ENCODE data around the gene MTURN. TPM values are rescaled to one million over a fixed set of nuclear protein-coding genes. Genes with fewer than 3 reads are reported as not detected.

Gene MTURN
- total and polyA plus RNA-seq, 9 of the 15 experiments (the other 6 are each of a cell fraction or from before 2014, with no cell fraction given), result 0.94 to 14.8 (median 6.4) TPM

DNA sequence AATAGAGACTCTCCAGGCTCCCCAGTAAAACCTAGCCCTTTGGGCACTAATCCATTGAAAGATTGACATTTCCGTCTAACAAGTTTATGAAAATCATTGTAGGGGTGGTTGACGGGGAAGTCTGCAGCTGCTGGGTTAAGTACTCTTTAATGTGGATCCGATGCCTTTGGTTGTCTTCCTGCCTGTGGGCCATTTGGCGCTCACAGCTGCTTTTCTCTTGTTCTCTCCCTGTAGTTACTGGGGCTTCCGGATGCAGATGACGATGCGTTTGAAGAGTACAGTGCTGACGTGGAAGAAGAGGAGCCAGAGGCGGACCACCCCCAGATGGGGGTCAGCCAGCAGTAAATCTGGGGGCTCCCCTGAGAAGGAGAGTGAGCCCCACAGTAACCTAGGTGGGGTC is 22.4 kb downstream of the MTURN start:
- intact Hi-C loops (cut with micrococcal nuclease) (no loop called here), in situ Hi-C loops (cut with MboI) (no loop called here)
- no peak overlapping the region for H3K4me3 ChIP-seq
- DNase-seq (ENCODE audit: extremely low read depth in 1 of 4, low spot score in 3 of 4) (no peak), ATAC-seq (no peak), FAIRE-seq (no peak)
- H3K4me1 ChIP-seq (replicated peaks in 1 of 2; ENCODE audit: control insufficient read depth in 2 of 2, insufficient read depth in 2 of 2, low read length in 2 of 2), result peaks cover 17 to 39% of the 10 kb centered on the region in 2 experiments; a peak in 3 of 5 replicates
- peaks cover 2% of the 10 kb centered on the region; the same call in 1 of the 3 replicates for H3K36me3 ChIP-seq (ENCODE audit: control insufficient read depth, insufficient read depth, low read length)
- no peak overlapping the region for H3K27ac ChIP-seq (ENCODE audit: extremely low read depth, low read depth, low read length)
- 68% methylated on average over 3 of the region's 9 CpGs for whole genome bisulfite sequencing (ENCODE audit: insufficient coverage, low coverage, missing lambda C conversion rate)
- no peaks in the 10 kb centered on the region for H3K9me1 ChIP-seq (ENCODE audit: control insufficient read depth, insufficient read depth, low read length)
- no peaks in the 10 kb centered on the region for H3K9me3 ChIP-seq (replicated peaks; ENCODE audit: control insufficient read depth, insufficient read depth, low read depth, low read length)
- no peak overlapping the region for H2AFZ ChIP-seq (ENCODE audit: low read depth, low read length)
- TF ChIP-seq ZNF766 (CRISPR knock-in tag; conservative IDR thresholded peaks at IDR 0.05) (no peak), MCM7 (IDR thresholded peaks at IDR 0.05) (no peak), ZNF507 (tag; conservative IDR thresholded peaks at IDR 0.05) (no peak), ETV5 (CRISPR knock-in tag; IDR thresholded peaks at IDR 0.05; ENCODE audit: low read depth) (no peak)
- H3K9ac ChIP-seq (ENCODE audit: insufficient read depth in 1 of 2, low read depth in 2 of 2, low read length in 2 of 2), result no peak overlapping the region
- H3K4me2 ChIP-seq (ENCODE audit: insufficient read depth, low read length), result no peak overlapping the region
- POLR2A ChIA-PET, result interaction anchor here (0.7 to 1.7 kb wide), 4 partner anchors 11 to 18 kb away, joined by 3 to 5 read pairs (median 3); no protein-coding TSS in a partner anchor
- no TSS peak for BruUV-seq (replicated peaks)
- H4K20me1 ChIP-seq (replicated peaks; ENCODE audit: control insufficient read depth, insufficient read depth, low read length), result no peaks in the 10 kb centered on the region
- H3K79me2 ChIP-seq (ENCODE audit: control insufficient read depth, insufficient read depth, low read length), result no peaks in the 10 kb centered on the region
- CTCF ChIA-PET (ENCODE audit: low intra/inter-chr PET ratio), result no interaction called here
- no peaks in the 10 kb centered on the region for H3K27me3 ChIP-seq (ENCODE audit: control insufficient read depth in 2 of 2, insufficient read depth in 2 of 2, low read length in 2 of 2)

DNA sequence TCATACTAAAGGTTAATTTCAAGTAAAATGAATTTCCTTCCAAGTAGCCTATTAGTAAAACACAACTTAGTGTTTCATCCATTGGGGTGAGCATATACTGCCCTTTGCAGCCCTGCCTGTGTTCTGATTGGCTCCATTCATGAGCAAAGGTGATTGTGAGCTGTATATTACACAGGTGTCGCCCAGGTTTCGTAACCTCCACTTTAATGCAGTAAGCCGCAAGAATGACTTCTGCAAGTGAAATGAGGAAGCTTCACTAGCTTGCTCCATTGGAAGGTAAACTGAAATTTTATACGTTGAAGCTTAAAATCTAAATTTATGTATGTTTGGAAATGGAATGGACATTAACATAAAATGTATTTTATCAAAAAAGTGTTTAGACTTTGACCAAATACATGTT is 24.4 kb downstream of the MTURN start:
- Histone ChIP-seq H3K9me3 (replicated peaks; ENCODE audit: control insufficient read depth, insufficient read depth, low read depth, low read length) (no peaks in the 10 kb centered on the region), H3K79me2 (ENCODE audit: control insufficient read depth, insufficient read depth, low read length) (no peaks in the 10 kb centered on the region), H3K9ac (ENCODE audit: insufficient read depth in 1 of 2, low read depth in 2 of 2, low read length in 2 of 2) (no peak overlapping the region), H3K9me1 (ENCODE audit: control insufficient read depth, insufficient read depth, low read length) (no peaks in the 10 kb centered on the region), H3K27me3 (ENCODE audit: control insufficient read depth in 2 of 2, insufficient read depth in 2 of 2, low read length in 2 of 2) (no peaks in the 10 kb centered on the region), H3K4me1 (replicated peaks in 1 of 2; ENCODE audit: control insufficient read depth in 2 of 2, insufficient read depth in 2 of 2, low read length in 2 of 2) (peaks cover 12 to 46% of the 10 kb centered on the region in 2 experiments), H2AFZ (ENCODE audit: low read depth, low read length) (no peak overlapping the region), H3K4me3 (no peak overlapping the region), H3K27ac (ENCODE audit: extremely low read depth, low read depth, low read length) (no peak overlapping the region), H4K20me1 (replicated peaks; ENCODE audit: control insufficient read depth, insufficient read depth, low read length) (no peaks in the 10 kb centered on the region), H3K36me3 (ENCODE audit: control insufficient read depth, insufficient read depth, low read length) (no peaks in the 10 kb centered on the region; the same call in 2 of the 3 replicates), H3K4me2 (ENCODE audit: insufficient read depth, low read length) (no peak overlapping the region)
- ChIA-PET CTCF (ENCODE audit: low intra/inter-chr PET ratio) (interaction anchor here (0.6 kb wide), 2 partner anchors 131 to 254 kb away, joined by 3 to 4 read pairs; no protein-coding TSS in a partner anchor), POLR2A (interaction anchor here (0.6 kb wide), 1 partner anchor 260 kb away, joined by 3 read pairs; no protein-coding TSS in a partner anchor)
- FAIRE-seq (no peak), ATAC-seq (no peak), DNase-seq (ENCODE audit: extremely low read depth in 1 of 4, low spot score in 3 of 4) (no peak)
- intact Hi-C loops (cut with micrococcal nuclease), result no loop called here
- no TSS peak for BruUV-seq (replicated peaks)
- in situ Hi-C loops (cut with MboI), result no loop called here
- WGBS (ENCODE audit: insufficient coverage, low coverage, missing lambda C conversion rate), result 77% methylated on average over 4 of the region's 4 CpGs
- TF ChIP-seq ZNF740 (CRISPR knock-in tag; IDR thresholded peaks at IDR 0.05), result no peak
- TF ChIP-seq ZNF740 (tag; IDR thresholded peaks at IDR 0.05), result no peak
- no peak for TF ChIP-seq HDAC2 (IDR thresholded peaks at IDR 0.05)
- TF ChIP-seq MTA2 (IDR thresholded peaks at IDR 0.05; ENCODE audit: low read depth), result no peak
- TF ChIP-seq NR2C1 (IDR thresholded peaks at IDR 0.05), result no peak
- no peak for TF ChIP-seq NR2C1 (tag; IDR thresholded peaks at IDR 0.05)
- no peak for TF ChIP-seq PRPF4 (IDR thresholded peaks at IDR 0.05; ENCODE audit: insufficient read depth, low read depth, low read length, poor library complexity, severe bottlenecking)
- TF ChIP-seq TRIM24 (IDR thresholded peaks at IDR 0.05), result no peak
- TF ChIP-seq ZNF785 (CRISPR knock-in tag; IDR thresholded peaks at IDR 0.05), result no peak
- no peak for TF ChIP-seq ZNF561 (CRISPR knock-in tag; conservative IDR thresholded peaks at IDR 0.05)
- no peak for TF ChIP-seq RBM14 (IDR thresholded peaks at IDR 0.05; ENCODE audit: borderline replicate concordance, insufficient read depth, low read depth, low read length)
- TF ChIP-seq CBX1 (IDR thresholded peaks at IDR 0.05; ENCODE audit: low read depth), result no peak
- TF ChIP-seq EWSR1 (IDR thresholded peaks at IDR 0.05; ENCODE audit: borderline replicate concordance, low read depth, partially characterized antibody), result no peak
